Midbrain (tissue), 1 donor: ENCODE results near the gene C2orf42.
"Not testable (repeated sequence)": the region's sequence is repeated elsewhere in the genome, so short reads cannot be mapped to it uniquely, and the experiment has no call there.

Source experiments
- DNase-seq: peaks from one replicate; lab custom pipeline; 2025; lab: John Stamatoyannopoulos, UW

Gene C2orf42

DNA sequence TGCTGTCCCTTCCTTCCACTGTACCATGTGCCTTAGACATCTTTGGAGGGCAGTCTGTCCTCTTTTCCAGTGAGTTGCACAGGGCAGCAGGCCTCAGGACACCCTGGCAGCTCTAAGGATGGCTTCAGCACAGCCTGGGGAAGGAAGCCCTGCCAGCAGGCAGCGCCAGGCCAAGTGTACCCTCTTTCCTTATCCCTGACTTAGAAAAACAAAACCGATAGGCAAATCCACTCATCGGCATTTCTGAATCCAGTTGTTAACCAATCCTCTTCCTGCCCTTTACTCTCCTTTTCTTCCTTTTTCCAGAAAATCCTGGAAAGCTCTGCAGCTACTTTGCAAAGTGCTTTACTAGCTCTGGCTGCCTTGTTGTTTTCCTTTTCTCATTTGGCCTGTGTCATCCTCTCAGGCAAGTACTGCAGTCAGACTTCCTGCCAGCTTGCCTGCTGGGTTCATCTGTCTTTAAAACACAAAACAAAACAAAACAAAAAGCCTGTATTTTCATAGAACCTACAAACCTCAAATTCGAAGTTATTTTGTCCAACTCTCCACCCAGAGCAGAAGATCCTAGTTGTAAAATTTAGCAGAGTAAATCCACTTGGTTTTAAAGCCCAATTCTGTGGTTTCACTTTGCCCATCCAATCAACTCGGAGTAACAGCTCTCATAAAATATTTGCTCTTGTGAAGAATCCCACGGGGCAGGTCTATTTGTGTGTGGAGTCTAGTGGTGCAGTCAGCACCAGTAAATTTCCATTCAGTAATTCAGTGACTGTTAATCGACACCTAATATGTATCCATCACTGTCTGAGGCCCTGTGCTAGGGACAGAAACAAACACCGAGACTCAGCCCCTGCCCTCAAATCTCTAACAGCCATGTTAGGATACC, 58.3 kb downstream of the C2orf42 start:
- DNase-seq, result peak; percentile 91

DNA sequence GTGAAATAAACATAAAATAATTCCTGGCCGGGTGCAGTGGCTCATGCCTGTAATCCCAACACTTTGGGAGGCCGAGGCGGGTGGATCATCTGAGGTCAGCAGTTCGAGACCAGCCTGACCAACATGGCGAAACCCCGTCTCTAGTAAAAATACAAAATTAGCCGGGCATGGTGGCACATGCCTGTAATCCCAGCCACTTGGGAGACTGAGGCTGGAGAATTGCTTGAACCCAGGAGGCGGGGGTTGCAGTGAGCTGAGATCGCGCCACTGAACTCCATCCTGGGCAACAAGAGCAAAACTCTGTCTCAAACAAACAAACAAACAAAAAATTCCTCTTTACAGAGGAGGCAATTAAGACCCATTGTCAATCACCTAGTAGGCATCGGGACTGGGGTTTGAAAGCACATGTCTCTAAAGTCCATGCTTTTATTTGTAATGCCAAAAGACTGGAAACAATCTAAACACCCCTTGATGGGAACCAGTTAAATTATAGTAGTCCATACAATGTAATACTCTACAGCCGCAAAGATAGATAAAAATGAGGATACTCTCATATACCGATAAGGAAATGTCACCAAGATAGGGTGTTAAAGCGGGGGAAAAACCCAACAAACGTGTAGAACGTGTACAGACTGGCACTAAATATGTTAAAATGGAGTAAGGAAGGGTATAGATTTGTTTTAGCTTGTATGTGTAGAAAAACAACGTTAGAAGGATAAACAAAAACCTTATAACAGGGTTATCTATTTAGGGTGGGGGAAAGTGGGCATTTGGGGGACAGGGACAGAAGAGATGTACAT, 59.3 kb downstream of the C2orf42 start:
- DNase-seq, result not testable (repeated sequence)

- no peak for DNase-seq
Observed at GRCh38 chr2:70128005-70128404, 62.8 kb downstream of the C2orf42 start.

GRCh38 chr2:70126413-70126812, 64.4 kb downstream of the C2orf42 start:
- no peak for DNase-seq

GRCh38 chr2:70125498-70125898, 65.3 kb downstream of the C2orf42 start:
- no peak for DNase-seq

- DNase-seq, result peak; percentile 62
Observed at GRCh38 chr2:70124983-70125480, 65.8 kb downstream of the C2orf42 start.

DNA sequence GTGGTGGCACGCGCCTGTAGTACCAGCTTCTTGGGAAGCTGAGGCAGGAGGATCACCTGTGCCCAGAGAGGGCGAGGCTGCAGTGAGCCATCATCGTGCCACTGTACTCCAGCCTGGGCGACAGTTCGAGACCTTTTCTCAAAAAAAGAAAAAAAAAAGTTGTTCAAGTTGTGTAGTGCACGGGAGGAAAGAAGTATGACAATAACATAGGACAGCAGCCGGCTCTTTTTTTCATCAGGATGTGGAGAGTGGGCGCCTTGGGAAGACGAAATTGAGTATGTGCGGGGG, 67.0 kb downstream of the C2orf42 start:
- no peak for DNase-seq

- DNase-seq, result no peak
Observed at GRCh38 chr2:70123051-70123828, 67.6 kb downstream of the C2orf42 start.

- no peak for DNase-seq
Observed at GRCh38 chr2:70122470-70122869, 68.3 kb downstream of the C2orf42 start.

GRCh38 chr2:70121627-70122372, 69.0 kb downstream of the C2orf42 start:
- DNase-seq, result no peak

DNA sequence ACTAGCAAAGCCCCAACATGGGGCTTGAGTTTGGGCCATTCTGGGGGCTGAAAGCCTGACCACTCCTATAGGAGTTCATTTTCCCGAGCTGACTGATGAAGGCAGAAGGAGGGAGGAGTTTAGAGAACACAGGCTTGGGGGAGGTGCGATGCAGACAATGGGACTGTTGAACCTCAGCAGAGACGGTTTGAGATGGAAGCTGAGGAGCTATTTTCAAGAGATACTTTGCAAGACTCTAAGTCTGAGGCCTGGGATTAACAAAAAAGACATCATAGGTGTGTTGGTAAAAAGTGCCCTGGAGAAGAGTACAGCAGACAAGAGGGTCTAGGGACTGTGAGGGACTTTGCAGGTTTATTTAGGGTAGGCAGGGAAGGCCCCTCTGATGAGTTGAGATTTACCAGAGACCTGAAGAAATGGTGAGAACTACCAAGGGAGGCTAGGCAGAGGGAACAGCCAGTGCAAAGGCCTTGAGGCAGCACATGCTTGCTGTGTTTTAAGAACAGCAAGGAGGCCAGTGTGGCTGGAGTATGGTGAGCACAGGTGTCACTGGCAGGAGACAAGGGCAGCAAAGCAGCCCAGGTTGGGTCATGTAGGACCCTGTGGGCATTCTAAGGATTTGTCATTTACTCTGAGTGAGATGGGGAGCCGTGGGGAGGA, 71.9 kb downstream of the C2orf42 start:
- peak; percentile 77 for DNase-seq

DNA sequence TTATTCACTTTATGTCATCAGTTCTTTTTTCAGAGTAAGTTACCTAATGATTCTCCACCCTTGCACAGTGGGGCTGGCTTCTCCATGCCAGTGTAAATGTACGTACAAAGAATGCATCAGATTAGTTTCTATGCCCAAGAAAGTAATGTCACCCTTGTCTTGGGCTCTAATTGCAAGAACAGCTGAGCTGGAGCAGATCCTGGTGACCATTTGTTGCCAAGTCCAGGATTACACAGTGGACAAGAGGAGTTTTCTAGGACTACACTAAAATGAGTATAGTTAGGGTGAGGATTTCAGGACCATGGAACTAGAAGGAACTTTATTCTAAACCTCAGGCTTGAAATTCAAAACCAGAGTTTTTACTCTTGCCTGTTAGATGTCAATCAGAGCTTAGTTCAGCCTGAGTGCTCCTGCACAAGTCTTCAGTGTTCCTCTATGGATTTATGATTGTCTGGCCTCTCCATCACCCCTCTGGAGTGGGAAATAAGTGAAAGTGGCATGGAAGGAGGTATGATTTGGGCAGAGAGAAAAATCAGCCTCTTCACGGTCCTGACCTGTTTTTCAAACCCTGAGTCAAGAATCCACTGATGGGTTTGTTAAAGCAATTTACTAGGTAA, 73.8 kb downstream of the C2orf42 start:
- peak; percentile 47 for DNase-seq

DNA sequence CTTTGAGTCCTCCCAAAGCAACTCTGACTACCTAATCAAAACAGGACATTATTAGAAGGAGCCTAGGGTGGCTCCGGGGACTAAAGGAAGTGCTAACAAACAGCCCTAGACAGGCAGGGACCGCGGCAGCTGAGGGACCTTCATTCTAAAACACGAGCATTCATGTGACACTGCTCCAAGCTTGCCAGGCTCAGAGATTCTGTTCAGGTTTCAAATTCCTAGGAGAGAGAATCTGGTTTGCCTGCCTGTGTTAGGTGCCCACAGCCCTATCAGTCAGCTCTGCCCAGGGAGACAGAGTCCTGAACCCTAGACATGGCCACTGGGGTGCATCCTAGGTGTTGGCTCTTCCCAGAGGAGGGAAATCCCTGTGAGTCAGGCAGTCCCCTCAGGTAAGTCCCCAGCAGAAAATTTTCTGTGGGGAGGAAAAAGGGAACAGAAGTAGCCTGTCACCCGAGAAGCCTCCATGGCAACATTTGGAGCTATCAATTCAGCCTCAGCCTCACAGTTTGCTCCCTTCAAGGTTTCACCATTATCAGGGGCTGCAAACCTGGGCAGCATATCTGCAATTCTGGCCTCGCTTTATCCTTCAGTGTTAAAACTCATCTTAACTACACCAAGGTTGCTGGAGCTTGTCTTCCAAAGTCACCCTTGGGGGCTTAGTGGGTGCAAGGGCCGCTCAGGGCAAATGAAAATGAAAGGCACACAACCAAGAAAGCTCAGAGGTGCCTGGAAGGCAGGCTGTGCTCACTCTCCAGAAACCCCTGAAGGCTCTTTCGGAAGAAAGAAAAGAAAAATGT, 75.0 kb downstream of the C2orf42 start:
- DNase-seq, result peak; percentile 28

- no peak for DNase-seq
Observed at GRCh38 chr2:70113359-70114070, 77.3 kb downstream of the C2orf42 start.

DNA sequence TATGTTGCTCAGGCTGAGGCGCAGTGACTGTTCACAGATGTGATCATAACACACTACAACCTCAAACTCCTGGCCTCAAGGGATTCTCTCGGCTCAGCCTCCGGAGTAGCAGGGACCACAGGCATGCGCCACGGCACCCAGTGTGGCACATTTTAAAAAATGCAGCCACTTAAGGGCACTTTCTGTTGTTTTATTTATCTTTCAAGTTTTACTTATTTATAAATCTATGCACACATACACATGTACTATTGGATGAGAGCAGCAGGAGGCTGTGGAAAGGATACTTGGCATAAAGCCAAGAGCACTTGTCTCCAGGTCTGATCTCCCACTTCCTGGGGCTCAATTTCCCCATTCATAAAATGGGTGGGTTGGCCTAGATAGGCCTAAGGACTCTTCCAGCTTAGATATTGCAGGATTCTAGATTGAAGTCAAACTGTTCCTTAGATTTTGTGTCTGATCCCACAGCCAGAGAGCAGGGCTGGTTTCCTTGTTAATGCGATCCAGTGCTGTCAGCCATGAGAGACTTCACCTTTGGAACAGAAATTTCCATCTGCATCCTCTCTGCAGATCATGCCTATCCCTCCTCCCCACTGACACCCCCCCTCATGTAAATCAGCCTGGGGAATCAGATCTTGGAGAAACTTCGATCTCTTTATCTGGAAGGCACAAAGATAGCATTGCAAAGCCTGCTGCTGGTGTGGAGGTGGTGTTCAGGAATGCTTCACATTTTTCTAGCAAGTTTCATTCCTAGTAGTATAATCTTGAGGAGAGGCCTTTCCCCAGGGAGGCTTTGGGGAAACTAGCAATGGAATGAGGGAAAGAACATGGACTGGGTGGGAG, 78.8 kb downstream of the C2orf42 start:
- DNase-seq, result no peak

DNA sequence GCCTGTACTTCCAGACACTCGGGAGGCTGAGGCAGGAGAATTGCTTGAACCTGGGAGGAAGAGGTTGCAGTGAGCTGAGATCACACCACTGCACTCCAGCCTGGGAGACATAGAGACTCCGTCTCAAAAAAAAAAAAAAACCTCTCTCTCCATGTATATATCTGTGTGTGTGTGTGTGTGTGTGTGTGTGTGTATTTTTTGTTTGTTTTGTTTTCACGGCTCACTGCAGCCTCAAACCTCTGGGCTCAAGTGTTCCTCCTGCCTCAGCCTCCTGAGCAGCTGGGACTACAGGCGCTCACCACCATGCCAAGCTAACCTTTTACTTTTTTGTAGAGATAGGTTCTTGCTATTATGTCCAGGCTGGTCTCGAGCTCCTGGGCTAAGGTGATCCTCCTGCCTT, 80.4 kb downstream of the C2orf42 start:
- not testable (repeated sequence) for DNase-seq

DNA sequence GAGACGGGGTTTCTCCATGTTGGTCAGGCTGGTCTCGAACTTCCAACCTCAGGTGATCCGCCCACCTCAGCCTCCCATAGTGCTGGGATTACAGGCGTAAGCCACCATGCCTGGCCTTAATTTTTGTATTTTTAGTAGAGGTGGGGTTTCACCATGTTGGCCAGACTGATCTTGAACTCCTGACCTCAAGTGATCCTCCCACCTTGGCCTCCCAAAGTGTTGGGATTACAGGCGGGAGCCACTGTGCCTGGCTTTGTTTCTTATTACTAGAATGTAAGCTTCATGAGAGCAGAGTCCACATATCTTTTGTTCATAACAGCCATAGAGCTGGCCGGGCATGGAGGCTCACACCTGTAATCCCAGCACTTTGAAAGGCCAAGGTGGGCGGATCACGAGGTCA, 84.7 kb downstream of the C2orf42 start:
- DNase-seq, result not testable (repeated sequence)
